ENCODE data around the gene EXOC4. TPM values are rescaled to one million over a fixed set of nuclear protein-coding genes. Genes with fewer than 3 reads are reported as not detected.
"Not testable (repeated sequence)": the region's sequence is repeated elsewhere in the genome, so short reads cannot be mapped to it uniquely, and the experiment has no call there.

Gene EXOC4
- total RNA-seq, 4 donors from 2014 or later: 36.6 to 64.0 (median 57.4) TPM

DNA sequence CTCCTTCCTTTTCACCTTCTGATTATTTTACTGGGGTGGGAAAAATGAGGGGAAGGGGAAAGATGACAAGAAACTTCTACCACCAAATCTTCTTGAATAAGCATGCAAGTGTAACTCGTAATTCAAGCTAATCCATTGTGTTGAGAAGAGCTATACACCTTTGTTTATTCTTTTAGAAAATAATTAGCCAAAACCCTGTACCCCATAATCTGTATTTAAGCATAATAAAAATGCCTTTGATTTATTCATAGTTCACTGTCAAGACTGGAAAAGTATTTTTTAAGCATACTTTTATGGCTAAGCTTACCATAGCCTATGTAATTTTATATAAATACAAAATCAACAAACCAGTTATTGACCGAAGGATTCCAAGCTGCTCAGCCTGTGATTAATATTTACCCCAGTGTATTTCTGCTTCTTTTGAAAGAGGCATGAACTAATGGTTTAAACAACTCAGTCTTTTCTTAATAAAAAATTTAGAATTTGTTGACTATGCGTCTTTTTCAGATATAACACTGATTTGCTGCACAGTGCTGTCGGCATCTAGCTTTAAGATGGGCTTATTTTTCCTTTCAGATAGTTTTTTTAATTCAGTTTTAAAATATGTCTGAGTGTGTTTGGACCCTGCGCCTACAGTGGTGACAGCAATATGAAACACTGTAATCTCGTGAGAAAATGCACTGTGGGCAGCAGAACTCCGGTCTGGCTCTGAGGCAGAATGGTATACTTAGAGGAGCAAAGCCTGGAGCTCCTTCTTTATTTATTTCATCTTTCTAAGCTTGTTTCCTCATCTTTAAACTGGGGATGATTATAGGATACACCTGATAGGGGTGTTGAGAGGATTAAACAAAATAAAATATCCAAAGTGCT lies 635.4 kb downstream of the EXOC4 start:
- WGBS: 76% methylated on average over 7 of the region's 7 CpGs
- DNase-seq (ENCODE audit: extremely low spot score): no peak
- TF ChIP-seq POLR2A (IDR thresholded peaks at IDR 0.05; ENCODE audit: low read depth): no peak
- TF ChIP-seq CTCF (IDR thresholded peaks at IDR 0.05): no peak
- no peak for TF ChIP-seq POLR2AphosphoS5 (IDR thresholded peaks at IDR 0.05)
- intact Hi-C loops (cut with DNase I): no loop called here
- H3K36me3 ChIP-seq: no peaks in the 10 kb centered on the region
- no peaks in the 10 kb centered on the region for H3K27me3 ChIP-seq
- H3K9me3 ChIP-seq: no peaks in the 10 kb centered on the region
- no peak overlapping the region for H3K27ac ChIP-seq (replicated peaks in 1 of 4)
- H3K4me3 ChIP-seq: no peak overlapping the region
- H3K4me1 ChIP-seq: no peaks in the 10 kb centered on the region

GRCh38 chr7:133904776-133905175 lies 651.9 kb downstream of the EXOC4 start:
- 60% methylated on average over 4 of the region's 4 CpGs for WGBS
- intact Hi-C loops (cut with DNase I): no loop called here
- H3K27me3 ChIP-seq: no peaks in the 10 kb centered on the region
- H3K36me3 ChIP-seq: no peaks in the 10 kb centered on the region
- no peak overlapping the region for H3K4me3 ChIP-seq
- H3K9me3 ChIP-seq: no peaks in the 10 kb centered on the region
- no peak overlapping the region for H3K27ac ChIP-seq (replicated peaks in 1 of 4)
- no peak for DNase-seq (ENCODE audit: extremely low spot score)
- H3K4me1 ChIP-seq: no peaks in the 10 kb centered on the region
- TF ChIP-seq EP300 (IDR thresholded peaks at IDR 0.05) (no peak), POLR2AphosphoS5 (IDR thresholded peaks at IDR 0.05) (no peak)

GRCh38 chr7:133906553-133906952 lies 653.7 kb downstream of the EXOC4 start:
- H3K27me3 ChIP-seq; H3K9me3 ChIP-seq; intact Hi-C loops (cut with DNase I); H3K4me1 ChIP-seq; H3K27ac ChIP-seq (replicated peaks in 1 of 4); DNase-seq (ENCODE audit: extremely low spot score); H3K4me3 ChIP-seq; H3K36me3 ChIP-seq: not testable (repeated sequence)
- 91% methylated on average over 16 of the region's 18 CpGs for WGBS

DNA sequence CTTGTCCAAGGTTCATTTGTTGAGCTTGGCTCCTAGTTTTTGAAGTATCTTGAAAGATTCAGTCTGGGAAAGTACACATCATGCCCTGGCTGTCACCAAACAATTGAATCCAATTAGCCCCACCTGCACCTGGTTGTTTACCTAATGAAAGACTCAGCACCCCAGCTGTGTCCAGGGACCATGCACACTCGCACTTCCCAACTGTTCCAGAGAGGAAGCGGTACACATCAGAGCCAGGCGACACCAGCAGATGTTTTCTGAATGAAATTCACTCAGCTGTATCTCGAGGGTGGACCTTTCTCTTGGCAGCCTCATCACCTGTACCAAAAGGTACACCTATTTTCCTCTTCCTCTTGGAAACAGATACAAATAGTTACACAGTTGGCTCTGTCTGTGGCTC lies 657.9 kb downstream of the EXOC4 start:
- TF ChIP-seq POLR2A (IDR thresholded peaks at IDR 0.05; ENCODE audit: low read depth): no peak
- no peak overlapping the region for H3K4me3 ChIP-seq
- H3K36me3 ChIP-seq: no peaks in the 10 kb centered on the region
- intact Hi-C loops (cut with DNase I): no loop called here
- DNase-seq (ENCODE audit: extremely low spot score): no peak
- H3K27ac ChIP-seq (replicated peaks in 1 of 4): no peak overlapping the region
- no peaks in the 10 kb centered on the region for H3K4me1 ChIP-seq
- no peaks in the 10 kb centered on the region for H3K27me3 ChIP-seq
- 94% methylated on average over 4 of the region's 4 CpGs for WGBS
- no peaks in the 10 kb centered on the region for H3K9me3 ChIP-seq

DNA sequence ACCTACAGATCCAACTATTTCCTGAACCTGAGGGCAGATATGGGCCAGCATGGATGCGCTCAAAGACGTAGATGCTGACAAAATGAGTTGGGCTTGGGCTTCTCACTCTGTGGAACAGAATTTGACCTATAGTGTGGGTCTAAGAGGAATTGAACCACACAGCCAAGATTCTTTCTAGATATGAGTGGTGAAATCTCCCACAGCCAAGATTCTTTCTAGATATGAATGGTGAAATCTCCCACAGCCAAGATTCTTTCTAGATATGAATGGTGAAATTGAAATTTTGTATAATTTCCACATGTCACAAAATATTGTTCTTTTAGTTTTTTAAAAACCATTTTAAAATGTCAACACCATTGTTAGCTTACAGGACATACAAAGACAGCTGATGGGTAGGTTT lies 658.8 kb downstream of the EXOC4 start:
- Histone ChIP-seq H3K9me3 (no peaks in the 10 kb centered on the region), H3K36me3 (no peaks in the 10 kb centered on the region), H3K4me3 (no peak overlapping the region), H3K27me3 (no peaks in the 10 kb centered on the region), H3K4me1 (no peaks in the 10 kb centered on the region), H3K27ac (replicated peaks in 1 of 4) (no peak overlapping the region)
- 100% methylated on average over 2 of the region's 2 CpGs for WGBS
- TF ChIP-seq EP300 (IDR thresholded peaks at IDR 0.05) (no peak), POLR2A (IDR thresholded peaks at IDR 0.05; ENCODE audit: low read depth) (no peak), POLR2AphosphoS5 (IDR thresholded peaks at IDR 0.05) (no peak), CTCF (IDR thresholded peaks at IDR 0.05) (no peak)
- intact Hi-C loops (cut with DNase I): no loop called here
- DNase-seq (ENCODE audit: extremely low spot score): no peak

DNA sequence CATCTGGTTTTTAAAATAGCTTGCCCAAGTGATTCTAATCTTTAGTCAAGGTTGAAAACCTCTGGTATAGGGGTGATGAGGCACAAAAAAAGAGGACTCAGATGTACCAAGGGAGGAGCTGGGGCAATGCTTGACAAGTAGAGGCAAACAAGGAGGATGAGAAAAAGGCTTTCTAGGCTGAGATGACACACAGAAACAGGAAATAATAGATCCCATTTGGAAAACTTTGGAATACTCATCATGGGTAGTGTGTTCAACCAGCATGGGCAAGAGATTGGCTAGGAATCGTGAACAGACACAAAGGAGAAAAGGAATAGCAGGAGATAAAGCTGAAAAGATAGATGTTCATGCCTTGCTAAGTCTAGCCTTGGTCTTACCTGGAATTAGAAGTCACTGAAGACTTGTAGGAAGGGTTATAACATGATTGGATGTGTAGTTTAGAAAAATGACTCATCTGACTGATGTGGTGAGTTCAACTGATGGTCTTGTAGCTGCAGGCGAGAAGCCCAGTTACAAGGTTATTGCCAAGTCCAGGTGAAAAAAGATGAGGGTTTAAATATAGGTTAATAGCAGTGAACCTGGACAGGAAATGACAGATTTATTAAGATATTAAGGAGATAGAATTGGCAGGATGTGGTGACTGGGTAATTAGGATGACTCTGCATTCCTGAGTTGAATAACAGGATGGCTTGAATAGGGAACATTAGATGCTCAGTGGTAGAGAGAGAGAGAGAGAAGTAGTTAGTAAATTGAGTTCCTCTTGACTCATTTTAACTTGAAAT lies 660.2 kb downstream of the EXOC4 start:
- Histone ChIP-seq H3K36me3 (peaks cover 0 to 8% (median 4%) of the 10 kb centered on the region in 4 donors), H3K27me3 (no peaks in the 10 kb centered on the region), H3K4me3 (no peak overlapping the region), H3K4me1 (no peaks in the 10 kb centered on the region), H3K27ac (replicated peaks in 1 of 4) (no peak overlapping the region), H3K9me3 (no peaks in the 10 kb centered on the region)
- intact Hi-C loops (cut with DNase I): no loop called here
- WGBS: 87% methylated on average over 2 of the region's 2 CpGs
- TF ChIP-seq POLR2AphosphoS5 (IDR thresholded peaks at IDR 0.05) (no peak), CTCF (IDR thresholded peaks at IDR 0.05) (no peak), POLR2A (IDR thresholded peaks at IDR 0.05; ENCODE audit: low read depth) (no peak), EP300 (IDR thresholded peaks at IDR 0.05) (no peak)
- DNase-seq (ENCODE audit: extremely low spot score): no peak
